Omental fat pad (tissue), 4 donors: ENCODE data around the gene CSRP1. TPM values are rescaled to one million over a fixed set of nuclear protein-coding genes. Genes with fewer than 3 reads are reported as not detected.
"Not testable (repeated sequence)": the region's sequence is repeated elsewhere in the genome, so short reads cannot be mapped to it uniquely, and the experiment has no call there.

ENCODE experiments used
- ATAC-seq: fragments of 150-250 bp; one replicate; pipeline ENCODE4 v1.9.1; 2016; ENCODE audit warnings: mild to moderate bottlenecking, moderate library complexity; ENCODE audit not compliant: low FRiP score
- DNase-seq: peaks from one replicate; pipeline ENCODE4 v3.0.0-alpha.2; 2019; ENCODE audit warnings: low spot score
- total RNA-seq, 4 donors: library from RNA; depleted of rRNA; stranded (reverse); fragments of >200 nt; gene quantifications; one replicate each; pipeline ENCODE4 v1.1.0, GENCODE V29; 2016
- TF ChIP-seq, protein P1 (sequence below), 3 donors: fragments of 450-650 bp; IDR thresholded peaks; one replicate each; pipeline ENCODE4 v1.5.1; 2016 to 2017; ENCODE audit warnings: antibody characterized with exemption in 3 of 3, mild to moderate bottlenecking in 3 of 3, moderate library complexity in 2 of 3

The CSRP1 gene
- total RNA-seq, 4 donors from 2014 or later: 258 to 670 (median 416) TPM

DNA sequence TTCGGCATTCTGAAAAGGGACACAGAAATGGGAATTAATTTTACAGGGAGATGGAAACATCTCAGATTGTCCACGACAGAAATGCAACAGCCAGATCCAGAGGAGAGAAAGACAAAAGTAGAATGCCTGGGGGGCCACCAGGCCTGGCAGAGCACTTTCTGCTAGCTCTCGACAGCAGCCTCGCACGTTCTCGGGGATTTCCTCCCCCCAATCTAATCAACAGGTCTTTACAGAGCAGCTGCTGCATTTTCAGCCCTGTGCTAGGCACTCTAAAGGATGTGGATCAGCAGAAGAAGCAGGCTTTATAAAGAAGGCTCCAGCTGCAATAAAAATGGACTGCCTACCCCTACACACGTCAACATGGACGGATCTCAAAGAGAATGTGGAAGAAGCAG lies 10.6 kb downstream of the CSRP1 start:
- ATAC-seq (no peak), DNase-seq (no peak)
- TF ChIP-seq, protein P1, sequence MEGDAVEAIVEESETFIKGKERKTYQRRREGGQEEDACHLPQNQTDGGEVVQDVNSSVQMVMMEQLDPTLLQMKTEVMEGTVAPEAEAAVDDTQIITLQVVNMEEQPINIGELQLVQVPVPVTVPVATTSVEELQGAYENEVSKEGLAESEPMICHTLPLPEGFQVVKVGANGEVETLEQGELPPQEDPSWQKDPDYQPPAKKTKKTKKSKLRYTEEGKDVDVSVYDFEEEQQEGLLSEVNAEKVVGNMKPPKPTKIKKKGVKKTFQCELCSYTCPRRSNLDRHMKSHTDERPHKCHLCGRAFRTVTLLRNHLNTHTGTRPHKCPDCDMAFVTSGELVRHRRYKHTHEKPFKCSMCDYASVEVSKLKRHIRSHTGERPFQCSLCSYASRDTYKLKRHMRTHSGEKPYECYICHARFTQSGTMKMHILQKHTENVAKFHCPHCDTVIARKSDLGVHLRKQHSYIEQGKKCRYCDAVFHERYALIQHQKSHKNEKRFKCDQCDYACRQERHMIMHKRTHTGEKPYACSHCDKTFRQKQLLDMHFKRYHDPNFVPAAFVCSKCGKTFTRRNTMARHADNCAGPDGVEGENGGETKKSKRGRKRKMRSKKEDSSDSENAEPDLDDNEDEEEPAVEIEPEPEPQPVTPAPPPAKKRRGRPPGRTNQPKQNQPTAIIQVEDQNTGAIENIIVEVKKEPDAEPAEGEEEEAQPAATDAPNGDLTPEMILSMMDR (IDR thresholded peaks at IDR 0.05): no peak

DNA sequence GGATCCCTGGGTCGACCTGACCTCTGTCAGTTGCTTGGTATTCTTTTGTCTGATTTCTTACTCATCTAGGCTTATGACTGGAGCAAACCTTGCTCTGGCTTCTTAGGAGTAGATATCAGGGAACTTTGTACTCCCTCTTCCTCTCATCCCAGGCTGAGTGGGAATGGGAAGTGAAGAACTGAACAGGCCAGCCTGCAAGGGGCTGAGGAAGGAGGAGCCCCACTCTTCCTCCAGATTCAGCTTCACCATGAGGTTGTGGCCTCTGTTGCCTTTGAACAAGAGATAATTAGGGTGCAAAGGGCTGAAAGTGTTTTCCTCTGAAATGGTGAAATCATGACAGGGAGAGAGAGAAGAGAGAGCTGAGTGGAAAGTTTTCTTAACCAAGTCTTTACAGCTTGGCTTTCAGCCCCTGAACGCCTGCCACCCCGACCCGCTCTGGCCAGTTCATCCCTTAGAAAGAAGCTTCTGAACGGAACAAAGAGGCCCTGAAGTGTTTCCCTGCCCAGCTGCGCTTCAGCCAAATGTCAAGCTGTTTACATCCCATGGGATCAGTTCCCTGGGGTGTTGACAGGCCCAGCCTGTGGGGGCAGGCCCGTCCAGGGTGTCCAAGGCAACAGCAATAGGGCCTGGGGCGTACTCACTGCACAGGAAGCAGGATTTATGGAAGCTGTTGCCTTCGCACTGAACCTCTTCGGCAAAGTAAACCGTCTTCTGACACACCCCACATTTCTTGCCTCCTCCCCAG lies 11.2 kb downstream of the CSRP1 start:
- TF ChIP-seq, protein P1 (IDR thresholded peaks at IDR 0.05): no peak
- DNase-seq (no peak), ATAC-seq (peak; percentile 53)

DNA sequence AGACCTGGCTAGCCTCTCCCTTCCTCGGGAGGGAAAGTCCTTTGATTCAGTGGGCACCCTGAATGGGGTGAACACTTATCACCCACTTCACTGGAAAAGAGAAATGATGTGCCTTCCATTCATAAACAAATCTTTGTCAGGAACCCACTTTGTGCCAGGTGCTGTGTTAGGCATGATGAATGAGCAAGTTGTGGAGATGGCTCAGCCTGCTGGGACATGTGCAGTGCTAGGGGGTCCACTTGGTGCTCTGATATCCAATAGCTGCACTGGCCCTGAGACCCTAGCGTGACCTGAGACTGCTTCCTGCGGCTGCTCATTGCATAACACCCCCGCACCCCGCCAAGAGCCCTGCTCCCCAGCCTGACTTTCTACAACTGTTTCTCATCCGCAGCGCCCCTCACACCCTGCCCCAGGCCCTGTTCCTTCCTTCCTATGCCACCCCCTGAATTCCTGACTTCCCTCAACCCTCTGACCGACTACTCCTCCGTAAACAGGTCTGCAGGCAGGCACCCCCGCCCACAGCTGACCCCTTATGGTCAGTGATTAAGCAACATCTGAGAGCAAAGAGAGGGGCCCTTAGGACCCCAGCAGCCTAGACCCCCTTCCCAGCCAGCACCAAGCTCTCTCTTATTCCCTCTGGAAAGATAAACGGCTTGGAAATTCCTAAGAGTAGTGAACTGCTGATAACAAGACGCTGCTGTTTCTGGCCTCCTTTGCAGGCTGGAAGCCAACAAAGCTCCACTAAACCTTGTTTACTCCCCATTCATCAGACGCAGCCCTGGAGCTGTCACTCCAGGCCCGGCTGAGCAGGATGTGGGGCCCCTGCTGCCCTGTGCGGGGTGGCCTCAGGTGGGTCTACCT lies 12.9 kb downstream of the CSRP1 start:
- peak; percentile 60 for ATAC-seq
- TF ChIP-seq, protein P1 (IDR thresholded peaks at IDR 0.05): no peak
- no peak for DNase-seq

DNA sequence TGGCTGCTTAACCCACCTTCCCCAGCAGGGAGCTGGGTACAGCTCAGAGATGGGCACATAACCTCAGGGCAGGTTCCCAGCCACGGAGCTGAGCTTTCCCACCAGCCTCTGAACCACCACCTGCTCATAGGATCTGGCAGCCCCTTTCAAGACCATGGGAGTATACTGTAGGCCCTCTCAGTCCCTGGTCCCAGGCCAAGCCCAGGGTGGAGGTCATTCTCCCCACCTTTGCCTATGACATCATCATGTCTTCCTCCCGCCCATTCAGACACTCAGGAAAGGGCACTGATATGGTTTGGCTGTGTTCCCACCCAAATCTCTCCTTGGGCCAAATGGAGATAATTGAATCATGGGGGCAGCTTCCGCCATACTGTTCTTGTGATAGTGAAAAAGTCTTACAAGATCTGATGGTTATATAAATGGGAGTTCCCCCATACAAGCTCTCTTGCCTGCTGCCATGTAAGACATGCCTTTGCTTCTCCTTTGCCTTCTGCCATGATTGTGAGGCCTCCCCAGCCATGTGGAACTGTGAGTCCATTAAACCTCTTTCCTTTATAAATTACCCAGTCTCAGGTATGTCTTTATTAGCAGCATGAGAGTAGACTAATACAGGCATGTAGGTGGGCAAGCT lies 13.8 kb downstream of the CSRP1 start:
- ATAC-seq, DNase-seq: not testable (repeated sequence)

DNA sequence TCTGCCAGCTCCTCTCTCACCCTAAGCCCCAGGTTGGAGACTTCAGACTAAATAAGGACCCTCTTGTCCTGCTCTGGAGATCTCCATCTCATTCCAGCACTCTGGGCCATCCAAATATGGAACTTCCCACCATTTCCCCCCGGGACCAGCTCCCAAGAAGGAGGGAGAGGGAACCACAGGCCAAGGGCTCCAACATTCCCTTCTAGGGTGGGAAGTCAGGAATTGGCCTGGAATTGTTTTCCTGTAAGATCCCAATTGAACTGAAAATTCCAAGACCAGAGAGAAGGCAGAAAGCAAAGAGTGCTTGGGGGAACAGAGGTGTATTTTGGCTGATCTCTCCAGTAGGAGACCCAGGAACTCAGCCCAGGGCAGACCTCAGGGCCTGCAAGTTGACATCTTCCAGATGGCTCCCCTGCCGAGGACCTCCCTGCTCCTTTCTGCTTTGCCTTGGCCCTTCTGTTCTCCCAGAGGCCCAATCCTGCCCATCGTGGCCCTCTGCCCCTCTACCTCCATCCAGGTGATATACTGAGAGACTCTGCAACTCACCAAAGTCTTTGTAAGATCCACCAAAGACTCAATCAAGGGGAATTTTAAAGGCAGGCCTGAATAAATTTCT lies 14.9 kb downstream of the CSRP1 start:
- TF ChIP-seq, protein P1 (IDR thresholded peaks at IDR 0.05): no peak
- DNase-seq (no peak), ATAC-seq (no peak)

DNA sequence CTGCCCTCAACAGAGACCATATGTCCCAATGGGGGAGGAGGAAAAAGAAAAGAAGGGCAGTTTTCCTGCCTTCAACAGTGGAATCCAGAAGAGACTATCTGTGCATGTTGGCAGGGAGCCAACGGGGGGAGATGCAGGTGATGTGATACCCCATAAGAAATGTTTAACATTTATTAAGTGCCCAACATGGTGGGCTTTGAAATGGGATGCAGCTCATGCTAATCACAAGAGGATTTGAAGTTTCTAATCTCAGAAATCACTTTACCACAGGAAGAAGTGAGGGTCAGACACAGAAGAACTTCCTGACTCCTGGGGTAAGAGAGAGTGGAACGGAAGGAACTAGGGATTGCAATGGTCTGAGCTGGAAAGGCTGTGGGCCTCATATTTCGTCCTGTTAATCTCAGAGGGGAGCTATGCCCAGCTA lies 16.2 kb downstream of the CSRP1 start:
- ATAC-seq: no peak
- DNase-seq: no peak
- TF ChIP-seq, protein P1 (IDR thresholded peaks at IDR 0.05): no peak
